GM19023 (cell line): ENCODE measurements around the gene SND1.
"Not testable (repeated sequence)": the region's sequence is repeated elsewhere in the genome, so short reads cannot be mapped to it uniquely, and the experiment has no call there.

ENCODE experiments used
- ATAC-seq: cut with Tn5 transposase; IDR thresholded peaks from one replicate; pipeline ENCODE4 v1.9.1; 2021; ENCODE audit warnings: mild to moderate bottlenecking, moderate library complexity; ENCODE audit not compliant: unreplicated experiment

SND1 gene

DNA sequence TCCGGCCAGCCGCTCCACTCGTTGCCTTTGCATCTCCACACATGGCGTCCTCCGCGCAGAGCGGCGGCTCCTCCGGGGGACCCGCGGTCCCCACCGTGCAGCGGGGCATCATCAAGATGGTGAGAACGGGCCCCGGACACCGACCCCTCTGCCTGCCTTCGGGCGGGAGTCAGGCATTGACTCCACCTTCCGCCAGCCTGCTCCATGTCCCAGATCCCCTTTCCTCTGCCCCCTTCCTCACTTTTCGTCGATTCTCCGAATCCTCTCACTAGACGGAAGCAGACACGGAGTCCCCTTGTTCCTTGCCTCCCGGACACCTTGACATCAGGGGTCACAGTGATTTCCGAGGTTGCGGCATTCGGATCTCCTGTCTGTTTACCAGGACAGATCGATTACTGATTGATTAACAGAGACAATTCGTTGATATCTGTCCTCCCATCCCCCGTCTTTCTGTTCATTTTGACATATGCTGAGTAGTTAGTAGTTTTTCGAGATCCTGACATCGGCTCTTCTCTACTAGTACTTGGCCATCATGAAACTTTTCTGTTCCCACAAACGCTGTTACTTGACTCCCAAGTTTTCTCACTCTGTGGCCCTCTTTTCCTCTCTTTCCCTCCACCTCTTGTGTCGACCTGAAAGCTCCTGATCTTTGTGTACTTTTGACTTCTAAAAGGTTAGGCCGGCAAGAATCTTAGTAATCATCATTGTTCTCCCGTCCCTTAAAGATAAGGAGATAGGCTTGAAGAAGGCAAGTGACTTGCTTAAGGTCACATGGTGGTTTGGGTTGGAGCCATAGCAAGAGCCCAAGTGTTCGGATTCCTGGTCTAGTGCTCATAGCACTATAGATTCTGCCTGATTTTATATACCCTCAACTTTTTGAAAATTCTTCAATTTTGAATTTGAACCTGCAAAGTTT is 597 bp downstream of the SND1 start:
- peak; percentile 21 for ATAC-seq

DNA sequence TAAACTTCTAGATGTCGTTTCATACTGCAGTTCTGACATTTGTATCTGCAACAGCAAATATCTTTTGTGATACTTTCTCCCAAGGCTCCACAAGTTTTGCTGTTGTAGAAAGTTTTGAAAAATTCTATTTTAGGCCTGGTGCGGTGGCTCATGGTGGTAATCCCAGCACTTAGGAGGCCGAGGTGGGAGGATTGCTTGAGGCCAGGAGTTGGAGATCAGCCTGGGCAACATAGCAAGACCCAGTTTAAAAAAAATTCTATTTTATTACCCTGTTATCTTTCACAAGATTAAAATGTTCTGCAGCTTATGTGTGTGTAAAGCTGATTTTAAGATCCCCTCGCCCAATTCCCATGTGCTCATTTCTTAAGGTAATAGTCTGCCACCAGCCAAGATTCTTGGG is 1.4 kb downstream of the SND1 start:
- ATAC-seq: no peak

DNA sequence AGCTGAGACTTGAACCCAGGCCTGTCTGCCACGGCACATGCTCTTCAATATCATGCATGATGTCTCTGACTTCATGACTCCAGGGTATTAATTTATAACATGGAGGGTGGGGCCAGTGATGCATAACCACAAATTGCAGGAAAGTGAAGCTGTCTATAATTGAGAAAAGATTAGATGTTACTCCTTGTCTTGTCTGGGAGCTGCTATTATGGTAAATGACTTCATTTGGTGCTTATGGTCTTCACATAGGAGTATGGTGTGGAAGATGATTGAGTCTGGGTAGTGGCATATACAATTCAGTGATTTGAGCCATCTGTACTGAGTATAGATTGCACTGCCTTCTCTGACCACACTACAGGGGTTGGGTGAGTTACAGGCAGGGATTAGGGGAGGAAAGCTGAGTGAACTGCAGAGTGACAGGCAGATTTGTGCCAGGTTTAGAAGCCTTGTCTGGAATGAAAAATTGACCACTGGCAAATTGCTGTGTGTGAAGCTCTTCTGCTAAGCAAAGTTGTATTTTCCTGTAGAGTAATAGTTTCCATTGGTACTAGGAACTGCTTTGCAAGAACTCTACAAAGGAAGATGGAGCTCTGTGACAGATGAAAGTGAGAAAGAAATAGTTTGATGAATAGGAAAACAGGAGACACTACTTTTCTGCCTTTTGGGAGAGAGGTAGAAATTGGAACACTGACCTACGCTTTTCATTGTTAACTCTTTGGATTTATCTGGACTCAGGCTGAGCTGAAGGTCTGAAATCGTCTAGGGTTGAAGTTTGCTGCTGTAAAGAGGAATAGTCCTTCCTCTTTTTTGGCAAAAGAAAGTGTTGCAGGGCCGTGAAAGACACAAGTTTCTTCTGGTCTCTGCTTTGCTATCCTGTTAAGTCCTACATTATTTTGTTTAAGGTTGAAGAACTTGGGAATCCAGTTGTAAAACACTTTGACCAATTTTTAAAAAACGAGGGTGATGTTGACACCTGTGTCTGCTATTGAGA is 2.7 kb downstream of the SND1 start:
- no peak for ATAC-seq

DNA sequence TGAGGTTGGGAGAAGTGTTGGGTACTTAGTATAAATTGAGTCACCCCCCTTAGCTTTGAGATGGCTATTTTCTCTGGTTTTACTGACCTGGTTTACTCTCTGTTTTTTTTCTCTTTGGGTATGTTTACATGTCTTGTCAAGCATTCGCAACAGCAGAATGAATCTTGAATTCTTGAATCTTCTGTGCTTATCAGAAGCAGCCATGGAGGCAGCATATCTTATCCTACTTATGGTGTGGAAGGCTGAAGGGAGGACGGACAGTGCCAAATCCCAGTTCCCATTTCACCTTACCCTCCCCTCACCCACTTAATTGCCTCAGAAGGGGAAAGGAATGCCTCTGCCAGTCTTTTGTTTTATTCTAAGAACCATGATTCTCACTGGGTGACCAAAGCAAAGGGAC is 3.7 kb downstream of the SND1 start:
- no peak for ATAC-seq

DNA sequence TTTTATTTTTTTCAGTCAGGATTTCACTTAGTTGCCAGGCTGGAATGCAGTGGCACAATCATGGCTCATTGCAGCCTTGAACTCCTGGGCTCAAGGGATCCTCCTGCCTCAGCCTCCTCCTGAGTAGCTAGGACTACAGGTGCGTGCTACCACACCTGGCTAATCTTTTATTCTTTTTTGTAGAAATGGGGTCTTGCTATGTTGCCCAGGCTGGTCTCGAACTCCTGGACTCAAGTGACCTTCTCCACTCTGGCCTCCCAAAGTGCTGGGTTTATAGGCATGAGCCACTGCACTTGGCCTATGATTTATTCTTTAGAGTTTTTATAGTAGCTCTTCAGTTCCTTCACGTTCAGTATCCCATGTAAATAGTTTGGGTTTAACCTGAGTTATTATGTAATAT is 5.5 kb downstream of the SND1 start:
- no peak for ATAC-seq

DNA sequence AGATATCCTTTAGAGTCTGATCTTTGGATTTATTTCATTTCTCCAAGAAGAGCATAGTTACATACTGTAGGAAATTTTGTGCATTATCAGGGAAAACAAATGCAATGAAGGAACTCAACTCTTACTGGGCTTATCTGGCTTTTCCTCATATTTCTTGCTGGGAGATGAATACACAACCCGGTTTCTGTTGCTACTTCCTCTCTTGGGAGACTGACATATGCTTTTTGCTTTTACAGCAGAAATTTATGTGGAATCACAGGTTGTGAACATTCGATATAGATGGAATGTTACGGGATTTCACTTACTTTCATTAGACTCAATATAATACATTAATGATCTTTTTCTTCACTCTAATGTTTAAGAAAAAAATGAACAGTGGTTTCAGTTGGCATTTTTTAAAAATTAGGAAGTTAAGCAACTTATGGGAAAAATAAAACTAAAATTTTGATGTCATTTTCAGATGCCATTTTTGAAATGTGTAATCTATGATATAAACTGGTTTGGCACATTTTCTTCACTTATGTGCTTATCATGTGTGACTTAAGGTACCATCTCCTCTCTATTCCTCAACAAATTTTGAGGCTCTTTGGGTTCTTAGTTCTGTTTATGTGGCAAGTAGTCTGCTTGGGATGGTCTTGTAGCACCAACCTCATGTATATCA is 7.1 kb downstream of the SND1 start:
- no peak for ATAC-seq

DNA sequence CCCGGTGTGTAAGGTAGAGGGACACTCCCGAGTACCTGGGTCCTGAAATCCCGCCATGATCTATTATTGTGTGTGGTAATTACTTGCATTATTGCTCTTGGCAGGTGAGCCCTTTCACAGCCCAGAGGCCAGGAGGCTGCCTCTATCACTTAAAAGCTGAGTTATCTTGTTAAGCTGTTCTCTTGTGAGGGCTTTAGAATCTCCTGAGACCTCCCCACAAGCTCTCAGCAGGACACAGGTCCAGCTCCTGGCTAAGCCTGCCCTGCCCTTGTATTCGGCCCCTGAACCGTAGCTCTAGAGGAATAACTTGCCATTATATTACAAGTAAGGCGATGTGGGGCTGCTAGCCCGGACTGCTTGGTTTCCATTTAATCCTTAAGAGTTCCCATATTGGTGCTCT is 13.9 kb downstream of the SND1 start:
- ATAC-seq: no peak

DNA sequence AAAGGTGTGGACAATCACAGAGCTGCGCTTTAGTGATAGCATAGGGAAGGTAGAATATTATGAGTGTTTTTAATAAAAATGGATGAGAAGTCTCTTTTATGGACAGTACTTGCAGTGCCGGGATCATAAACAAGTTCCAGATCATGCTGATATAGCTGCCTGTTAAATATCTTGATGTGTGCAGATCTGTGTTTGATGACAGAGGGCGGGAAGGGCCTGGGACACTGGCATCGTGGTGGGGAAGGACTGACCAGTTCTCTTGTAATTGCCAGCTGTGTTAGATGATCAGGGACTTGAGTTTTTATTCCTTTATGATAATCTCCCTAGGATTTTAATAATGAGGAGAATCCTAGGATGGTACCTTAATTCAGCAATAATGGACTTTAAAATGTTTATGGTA is 14.6 kb downstream of the SND1 start:
- no peak for ATAC-seq

DNA sequence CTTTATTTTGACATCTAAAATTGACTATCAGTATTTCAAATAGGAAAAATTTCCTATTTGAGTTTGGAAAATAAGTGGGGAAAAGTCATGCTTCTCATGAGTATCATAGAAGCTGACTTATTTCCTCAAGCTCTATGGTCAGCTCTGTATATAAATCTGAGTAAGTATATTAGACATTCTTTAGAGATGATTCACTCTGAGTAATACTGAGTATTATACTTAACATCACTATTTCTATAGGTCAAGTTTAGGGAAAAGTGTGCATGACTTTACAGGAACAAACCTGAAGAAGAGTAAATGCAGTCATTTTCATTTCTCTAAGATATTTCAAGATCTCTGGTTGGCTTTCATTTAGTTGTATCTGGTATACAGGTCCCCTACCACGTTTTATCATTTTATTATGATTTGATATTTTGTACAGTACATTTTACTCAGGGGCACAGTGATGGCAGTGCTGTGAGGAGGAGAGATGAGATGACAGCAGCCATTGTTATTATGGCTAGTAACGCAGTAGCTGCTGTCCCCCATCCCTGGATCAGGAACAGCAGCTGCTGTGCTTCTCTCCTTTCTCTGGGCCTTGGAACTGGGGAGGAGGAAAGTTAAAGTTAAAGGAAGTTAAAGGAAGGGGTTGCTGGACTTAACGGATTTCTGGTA is 15.2 kb downstream of the SND1 start:
- no peak for ATAC-seq

DNA sequence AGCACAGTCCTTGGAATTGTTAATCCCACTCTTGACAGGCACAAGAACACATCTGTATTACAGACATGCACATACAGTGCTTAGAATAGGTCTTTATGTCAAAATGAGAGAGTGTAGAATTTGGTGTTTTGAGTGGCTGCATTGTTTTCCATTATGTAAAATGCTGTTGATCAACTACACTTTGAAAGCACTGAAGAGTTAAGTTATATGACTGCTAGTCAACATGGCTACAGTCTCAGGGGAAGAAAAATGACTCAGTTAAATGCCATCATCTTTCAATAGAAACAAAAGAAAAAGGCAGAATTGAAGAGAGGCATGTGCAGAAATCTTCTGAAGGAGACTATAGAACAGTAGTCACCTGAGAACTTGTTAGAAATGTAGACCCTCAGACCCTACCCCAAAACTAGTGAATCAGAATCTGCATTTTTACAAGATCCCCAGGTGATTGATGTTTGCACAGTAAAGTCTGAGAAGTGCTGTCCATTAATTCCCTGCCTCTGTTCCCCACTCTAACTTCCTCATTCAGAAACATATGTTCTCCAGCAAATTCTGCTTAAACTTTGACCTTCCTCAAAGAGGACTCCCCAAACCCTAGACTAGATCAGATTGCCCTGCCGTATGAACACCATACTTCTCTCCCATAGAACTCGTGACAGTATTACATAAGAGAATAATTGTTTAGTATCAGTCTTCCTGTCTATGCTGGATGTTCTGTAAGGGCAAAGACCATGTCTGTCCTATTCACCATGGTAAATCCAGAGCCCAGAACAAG is 16.0 kb downstream of the SND1 start:
- ATAC-seq: no peak

DNA sequence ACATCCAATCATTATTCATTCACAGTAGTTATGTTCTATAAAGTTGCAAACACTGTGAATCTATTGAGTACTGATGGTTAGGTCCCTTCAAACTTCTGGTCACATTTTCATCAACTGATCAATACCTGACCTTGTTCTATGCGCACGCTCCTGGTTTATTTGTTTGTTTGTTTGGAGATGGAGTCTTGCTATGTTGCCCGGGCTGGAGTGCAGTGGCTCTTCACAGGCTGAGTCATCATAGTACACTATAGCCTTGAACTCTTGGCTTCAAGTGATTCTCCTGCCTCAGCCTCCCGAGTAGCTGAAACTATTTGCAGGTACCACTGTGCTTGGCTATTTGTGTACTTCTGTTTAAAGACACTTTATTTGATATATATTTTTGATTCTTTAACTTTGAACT is 19.3 kb downstream of the SND1 start:
- ATAC-seq: no peak

DNA sequence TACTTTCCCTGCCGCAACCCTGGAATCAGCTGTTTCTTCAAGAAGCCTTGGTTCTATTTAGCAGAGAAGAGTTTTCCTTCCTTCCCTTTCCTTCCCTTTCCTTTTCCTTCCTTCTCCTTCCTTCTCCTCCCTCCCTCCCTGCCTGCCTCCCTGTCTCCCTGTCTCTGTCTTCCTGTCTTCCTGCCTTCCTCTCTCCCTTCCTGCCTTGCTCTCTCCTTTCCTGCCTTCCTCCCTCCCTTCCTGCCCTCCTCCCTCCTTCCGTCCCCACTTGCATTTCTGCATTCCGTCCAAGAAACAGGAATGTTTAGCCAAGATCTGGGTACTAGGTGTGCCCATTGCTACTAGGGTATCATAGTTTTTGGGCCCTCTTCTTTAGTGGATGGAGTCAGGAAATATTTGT is 21.9 kb downstream of the SND1 start:
- no peak for ATAC-seq

DNA sequence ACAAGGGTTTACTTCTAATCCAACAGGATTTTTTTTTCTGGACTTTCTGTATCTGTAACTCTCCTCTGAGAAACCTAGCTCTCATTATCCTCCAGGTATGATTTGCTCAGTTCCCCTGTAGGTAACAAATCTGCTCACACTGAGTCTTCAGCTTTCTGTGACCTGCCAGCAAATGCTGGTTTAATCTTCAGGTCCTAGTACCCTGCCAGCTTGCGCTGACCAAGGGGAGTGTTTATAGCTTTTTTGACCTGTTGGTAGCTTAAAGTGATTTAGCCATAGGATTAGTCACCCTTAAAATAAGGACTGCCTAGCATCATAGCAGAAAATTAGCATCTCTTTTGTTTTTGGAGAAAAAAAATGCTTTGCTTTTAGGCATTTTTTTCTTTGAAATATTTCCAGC is 22.4 kb downstream of the SND1 start:
- ATAC-seq: no peak

DNA sequence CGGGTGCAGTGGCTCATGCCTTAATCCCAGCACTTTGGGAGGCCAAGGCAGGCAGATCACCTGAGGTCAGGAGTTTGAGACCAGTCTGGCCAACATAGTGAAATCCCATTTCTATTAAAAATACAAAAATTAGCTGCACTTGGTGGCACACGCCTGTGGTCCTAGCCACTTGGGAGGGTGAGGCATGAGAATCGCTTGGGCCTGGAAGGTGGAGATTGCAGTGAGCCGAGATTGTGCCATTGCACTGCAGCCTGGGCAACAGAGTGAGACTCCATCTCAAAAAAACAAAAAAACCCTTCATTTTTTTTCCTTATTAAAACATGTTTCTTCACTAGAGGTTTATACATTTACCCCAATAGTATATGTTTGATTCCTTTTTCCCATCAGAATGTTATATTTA is 22.9 kb downstream of the SND1 start:
- not testable (repeated sequence) for ATAC-seq

DNA sequence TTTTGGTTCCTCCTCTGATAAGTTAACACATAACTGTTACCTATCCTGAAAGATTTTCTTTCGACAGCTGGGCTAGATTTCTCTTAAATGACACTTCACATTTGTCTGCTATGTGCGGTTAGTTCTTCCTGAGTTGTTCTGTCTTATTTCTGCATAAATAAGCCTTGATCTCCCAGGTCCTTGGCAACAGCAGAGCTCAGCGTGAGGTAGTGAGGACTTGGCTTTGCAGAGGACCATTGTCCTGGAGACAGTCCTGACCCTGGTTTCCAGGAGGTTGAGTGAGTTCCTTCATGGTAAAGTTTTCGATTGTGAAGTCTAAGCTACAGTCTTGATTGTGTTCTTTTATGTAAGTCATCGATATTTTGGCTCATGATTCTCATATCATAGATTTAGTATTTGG is 23.7 kb downstream of the SND1 start:
- ATAC-seq: no peak

DNA sequence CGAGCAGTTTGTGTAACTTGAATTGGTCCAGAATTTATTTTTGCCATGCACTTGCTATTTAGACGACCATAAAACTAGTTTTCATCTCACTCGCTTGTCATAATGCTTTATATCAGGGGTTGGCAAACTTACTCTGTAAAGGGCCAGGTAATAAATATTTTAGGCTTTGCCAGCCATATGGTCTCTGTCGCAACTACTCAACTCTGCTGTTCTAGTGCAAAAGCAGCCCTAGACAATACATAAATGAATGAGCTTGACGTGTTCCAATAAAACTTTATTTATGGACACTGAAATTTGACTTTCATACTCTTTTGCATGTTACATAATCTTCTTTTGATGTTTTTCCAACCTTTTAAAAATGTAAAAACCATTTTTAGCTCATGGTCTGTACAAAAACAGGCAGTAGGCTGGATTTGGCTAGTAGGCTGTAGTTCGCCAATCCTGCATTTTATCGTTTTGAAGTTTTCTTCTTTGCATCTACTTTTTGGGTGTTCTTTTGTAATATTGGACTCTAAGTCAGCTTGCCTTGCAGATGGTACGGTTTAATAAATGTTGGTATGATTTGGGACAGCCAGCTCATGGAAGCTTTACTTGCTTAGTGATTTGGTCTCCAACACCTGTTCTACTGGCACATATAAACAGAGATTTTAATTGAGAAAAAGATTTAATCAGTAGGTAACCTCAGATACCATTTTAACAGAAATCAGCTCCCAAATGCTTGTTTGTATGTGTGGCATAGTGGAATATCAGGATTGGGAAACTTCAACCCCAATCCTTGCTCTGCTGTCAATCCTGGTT is 25.6 kb downstream of the SND1 start:
- ATAC-seq: no peak

DNA sequence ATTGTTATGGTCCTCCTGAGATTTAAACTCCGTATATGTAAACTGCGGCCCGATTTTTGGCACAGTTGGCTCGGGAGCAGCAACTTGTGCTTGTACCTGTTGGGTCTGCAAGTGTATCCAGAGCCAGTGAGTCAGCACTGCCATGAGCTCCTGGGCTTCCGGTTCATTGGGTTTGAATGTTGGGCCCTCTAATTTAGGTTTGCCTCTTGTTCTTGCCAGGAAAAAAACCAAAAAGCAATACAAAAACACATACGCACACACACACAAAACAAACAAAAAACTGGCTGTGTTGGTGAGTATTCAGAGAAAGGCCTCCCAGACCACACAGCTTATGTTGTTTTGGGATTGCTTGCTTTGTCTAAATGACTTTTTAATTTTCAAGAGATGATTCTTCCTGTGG is 26.3 kb downstream of the SND1 start:
- no peak for ATAC-seq

DNA sequence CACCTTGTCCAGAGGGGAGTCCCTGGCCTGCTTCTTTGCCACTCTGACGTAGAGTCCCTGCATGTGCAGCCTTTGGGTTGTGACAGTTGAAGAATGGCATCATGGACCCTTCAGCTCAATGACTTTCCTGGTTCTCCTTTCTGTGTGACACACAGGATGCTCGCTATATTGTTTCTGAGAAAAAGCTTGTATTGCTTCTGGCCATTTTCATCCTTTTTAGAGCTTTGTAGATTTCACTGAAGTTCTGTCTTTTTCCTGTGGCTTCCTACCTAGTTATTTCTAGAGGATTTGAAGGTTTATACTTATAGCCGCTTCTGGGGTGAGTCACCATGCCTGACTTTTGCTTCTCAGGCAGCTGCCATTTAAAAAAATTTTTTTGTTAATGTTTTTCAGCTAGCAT is 27.0 kb downstream of the SND1 start:
- peak; percentile 89 for ATAC-seq

DNA sequence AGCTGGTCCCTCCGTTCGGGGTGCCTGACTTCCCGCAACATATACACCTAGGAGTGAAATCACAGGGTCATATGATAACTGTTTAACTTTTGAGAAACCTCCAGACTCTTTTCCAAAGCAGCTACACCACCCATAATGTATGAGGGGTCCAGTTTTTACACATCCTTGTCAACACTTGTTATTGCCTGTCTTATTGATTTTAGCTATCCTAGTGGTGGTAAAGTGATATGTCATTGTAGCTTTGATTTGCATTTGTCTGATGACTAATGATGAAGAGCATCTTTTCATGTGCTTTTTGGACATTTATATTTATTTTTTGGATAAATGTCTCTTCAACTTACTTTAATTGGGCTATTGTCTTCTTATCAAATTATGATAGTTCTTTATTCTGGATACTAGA is 29.0 kb downstream of the SND1 start:
- no peak for ATAC-seq
